ENCODE data around the gene RCE1. TPM values are rescaled to one million over a fixed set of nuclear protein-coding genes. Genes with fewer than 3 reads are reported as not detected.

The RCE1 gene
- total RNA-seq, 1 experiment from 2014 or later, result 52.5 TPM

DNA sequence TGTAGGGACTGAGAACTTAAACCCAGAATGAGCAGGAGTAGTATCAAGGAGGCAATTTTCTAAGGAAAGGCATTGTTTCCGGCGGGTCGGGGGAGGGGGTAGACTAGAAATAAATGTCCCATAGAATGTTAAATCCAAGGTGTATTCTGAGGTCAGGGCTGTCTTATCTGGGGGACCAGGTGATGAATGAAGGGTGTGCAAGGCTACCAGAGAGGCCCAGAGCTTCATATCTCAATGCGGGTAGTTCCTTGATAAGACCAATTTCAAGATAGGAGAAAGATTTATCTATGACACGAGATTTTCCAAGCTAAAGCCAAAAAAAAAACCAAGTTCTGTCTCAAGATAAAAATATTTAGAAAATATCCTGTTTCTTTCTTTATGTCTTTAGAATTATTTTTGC is 8.3 kb upstream of the RCE1 start:
- H4K91ac ChIP-seq (ENCODE audit: insufficient read length, low read depth, low read length), result no peak overlapping the region
- no CpG with 5 or more reads among the region's 5 CpGs for WGBS (ENCODE audit: extremely low coverage, insufficient read length, low lambda C conversion rate)
- no peak overlapping the region for H2AFZ ChIP-seq (ENCODE audit: low read length)
- no peak overlapping the region for H3K9ac ChIP-seq (ENCODE audit: extremely low read depth, insufficient read length, low read length)
- no peak overlapping the region for H2BK12ac ChIP-seq (ENCODE audit: insufficient read length, low read depth, low read length)
- DNase-seq, result no peak
- Mint-ChIP-seq H3K4me1 (peaks cover 5% of the 10 kb centered on the region in 2 experiments; a peak in 3 of 4 replicates), H3K27ac (no peak overlapping the region), H3K27me3 (ENCODE audit: low read depth) (no peaks in the 10 kb centered on the region), H3K9me3 (no peaks in the 10 kb centered on the region), H3K36me3 (ENCODE audit: insufficient read depth in 1 of 3, low read depth in 3 of 3) (peaks cover 0 to 39% (median 36%) of the 10 kb centered on the region in 3 experiments; a peak in 5 of 7 replicates), H3K4me3 (no peak overlapping the region; a peak in 1 of 5 replicates)
- H4K5ac ChIP-seq (ENCODE audit: insufficient read length, low read depth, low read length), result no peak overlapping the region
- H3K4me2 ChIP-seq (ENCODE audit: insufficient read depth, insufficient read length, low read length), result no peak overlapping the region
- H2BK15ac ChIP-seq (ENCODE audit: low read depth, low read length), result no peak overlapping the region
- H3K4ac ChIP-seq (ENCODE audit: low read depth, low read length), result no peak overlapping the region
- no peak overlapping the region for H3T11ph ChIP-seq (ENCODE audit: low read length)
- no peaks in the 10 kb centered on the region for H3K79me2 ChIP-seq (ENCODE audit: insufficient read depth, low read length)
- H2AK5ac ChIP-seq (ENCODE audit: insufficient read length, low read length), result no peak overlapping the region
- H3K18ac ChIP-seq (ENCODE audit: insufficient read length, low read depth, low read length), result no peak overlapping the region
- H3K9me3 ChIP-seq (ENCODE audit: control insufficient read depth, low read depth, low read length), result no peaks in the 10 kb centered on the region
- H3K23me2 ChIP-seq (ENCODE audit: insufficient read length, low read depth, low read length, poor library complexity, severe bottlenecking), result no peaks in the 10 kb centered on the region
- H3K79me1 ChIP-seq (ENCODE audit: insufficient read depth, low read depth, low read length, poor library complexity, severe bottlenecking), result no peaks in the 10 kb centered on the region
- no peaks in the 10 kb centered on the region for H4K20me1 ChIP-seq (ENCODE audit: control insufficient read depth, insufficient read depth, insufficient read length)
- no peak overlapping the region for H3K14ac ChIP-seq (ENCODE audit: insufficient read depth, low read length)
- no peak overlapping the region for H2BK20ac ChIP-seq (ENCODE audit: low read depth, low read length, poor library complexity, severe bottlenecking)
- H3K4me1 ChIP-seq (ENCODE audit: insufficient read depth, low read length), result no peaks in the 10 kb centered on the region
- no peak overlapping the region for H2BK5ac ChIP-seq (ENCODE audit: insufficient read length, low read length)
- H3K56ac ChIP-seq (ENCODE audit: insufficient read length, low read depth, low read length), result no peak overlapping the region
- H4K8ac ChIP-seq (replicated peaks; ENCODE audit: insufficient read length, low read depth, low read length), result no peak overlapping the region
- TF ChIP-seq, protein P1, sequence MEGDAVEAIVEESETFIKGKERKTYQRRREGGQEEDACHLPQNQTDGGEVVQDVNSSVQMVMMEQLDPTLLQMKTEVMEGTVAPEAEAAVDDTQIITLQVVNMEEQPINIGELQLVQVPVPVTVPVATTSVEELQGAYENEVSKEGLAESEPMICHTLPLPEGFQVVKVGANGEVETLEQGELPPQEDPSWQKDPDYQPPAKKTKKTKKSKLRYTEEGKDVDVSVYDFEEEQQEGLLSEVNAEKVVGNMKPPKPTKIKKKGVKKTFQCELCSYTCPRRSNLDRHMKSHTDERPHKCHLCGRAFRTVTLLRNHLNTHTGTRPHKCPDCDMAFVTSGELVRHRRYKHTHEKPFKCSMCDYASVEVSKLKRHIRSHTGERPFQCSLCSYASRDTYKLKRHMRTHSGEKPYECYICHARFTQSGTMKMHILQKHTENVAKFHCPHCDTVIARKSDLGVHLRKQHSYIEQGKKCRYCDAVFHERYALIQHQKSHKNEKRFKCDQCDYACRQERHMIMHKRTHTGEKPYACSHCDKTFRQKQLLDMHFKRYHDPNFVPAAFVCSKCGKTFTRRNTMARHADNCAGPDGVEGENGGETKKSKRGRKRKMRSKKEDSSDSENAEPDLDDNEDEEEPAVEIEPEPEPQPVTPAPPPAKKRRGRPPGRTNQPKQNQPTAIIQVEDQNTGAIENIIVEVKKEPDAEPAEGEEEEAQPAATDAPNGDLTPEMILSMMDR (conservative IDR thresholded peaks at IDR 0.05), result no peak
- no peak overlapping the region for H3K27ac ChIP-seq (ENCODE audit: insufficient read length, low read depth, low read length)
- no peaks in the 10 kb centered on the region for H3K27me3 ChIP-seq (ENCODE audit: insufficient read depth, low read length)
- no peak overlapping the region for H2BK120ac ChIP-seq (ENCODE audit: low read depth, low read length, poor library complexity, severe bottlenecking)
- no peak overlapping the region for H3K23ac ChIP-seq (ENCODE audit: insufficient read length, low read depth, low read length)
